NCI-H748 treated with DMSO at 0.1 percent for 48 hours (cell line): ENCODE data around the gene AP3S2.
"Not testable (repeated sequence)": the region's sequence is repeated elsewhere in the genome, so short reads cannot be mapped to it uniquely, and the experiment has no call there.

ENCODE experiments used
- DNase-seq: peaks from one replicate; lab custom pipeline; 2025; lab: John Stamatoyannopoulos, UW

AP3S2 gene

DNA sequence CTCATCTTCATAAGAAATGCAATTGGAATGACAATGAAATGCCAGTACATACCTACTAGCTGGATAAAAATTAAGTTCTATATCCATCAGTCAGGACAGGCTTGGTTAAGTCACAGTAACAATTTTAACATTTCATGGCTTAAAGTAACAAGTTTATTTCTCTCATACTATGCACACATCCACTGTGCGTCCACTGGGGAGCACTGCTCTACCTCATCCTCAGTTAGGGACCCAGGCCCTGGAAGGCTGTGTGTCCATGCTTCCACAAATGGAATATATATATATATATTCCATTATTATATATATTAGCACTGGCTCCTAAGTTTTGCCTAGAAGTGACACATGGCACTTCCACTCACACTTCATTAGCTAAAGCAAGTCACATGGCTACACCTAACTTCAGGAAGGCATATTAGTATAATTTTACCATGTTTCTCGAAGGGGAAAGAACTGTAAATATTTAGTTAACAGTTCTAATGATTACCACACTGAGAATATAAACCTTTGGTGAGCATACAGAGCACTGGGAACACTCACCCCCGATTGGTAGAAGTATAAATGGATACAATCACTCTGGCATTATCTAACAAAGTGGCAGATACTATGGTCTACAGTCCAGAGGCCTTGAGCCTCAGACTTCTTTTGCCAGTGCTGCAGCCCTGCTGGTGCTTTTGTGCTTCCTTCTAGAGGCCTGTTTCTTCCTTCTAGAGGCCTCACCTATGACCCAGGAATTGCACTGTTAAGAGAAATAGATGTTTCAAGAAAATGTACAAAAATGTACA, 28.6 kb downstream of the AP3S2 start:
- no peak for DNase-seq

DNA sequence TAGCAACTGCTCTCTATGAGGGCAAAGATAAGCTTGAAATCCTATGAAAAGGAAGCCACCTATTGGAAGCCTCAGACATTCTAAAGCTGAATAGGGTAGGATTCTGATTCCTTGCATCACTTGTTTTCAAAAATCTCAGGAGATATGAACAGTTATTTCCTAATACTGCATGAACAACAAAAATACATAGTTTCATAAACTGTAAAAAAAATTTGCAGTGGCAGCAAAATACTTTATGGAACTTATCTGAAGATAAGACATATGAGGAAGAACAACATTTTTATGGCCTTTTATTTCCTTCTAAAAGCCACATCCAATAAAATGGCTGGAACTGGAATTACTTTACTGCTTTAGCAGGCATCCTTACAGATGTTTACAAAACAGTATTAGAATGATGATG, 29.9 kb downstream of the AP3S2 start:
- DNase-seq, result no peak

GRCh38 chr15:89860891-89861290, 32.9 kb downstream of the AP3S2 start:
- peak; percentile 20 for DNase-seq

DNA sequence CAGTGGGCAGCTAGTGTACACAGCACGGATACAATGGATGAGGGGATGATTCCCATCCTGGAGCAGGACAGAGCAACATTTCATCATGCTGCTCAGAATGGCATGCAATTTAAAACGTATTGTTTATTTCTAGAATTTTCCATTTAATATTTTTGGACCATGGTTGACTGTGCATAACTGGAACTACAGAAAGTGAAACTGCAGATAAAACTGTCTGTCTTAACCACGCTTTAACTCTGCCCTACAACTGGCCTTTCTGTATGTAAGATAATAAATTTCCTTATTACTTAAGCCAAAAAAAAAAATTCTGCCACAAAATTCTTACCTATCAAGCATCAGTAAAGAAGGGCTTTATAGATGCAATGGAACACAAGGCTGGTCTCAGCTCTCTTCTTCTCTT, 33.4 kb downstream of the AP3S2 start:
- no peak for DNase-seq

GRCh38 chr15:89858661-89859458, 34.9 kb downstream of the AP3S2 start:
- no peak for DNase-seq

GRCh38 chr15:89857673-89858072, 36.1 kb downstream of the AP3S2 start:
- no peak for DNase-seq

DNA sequence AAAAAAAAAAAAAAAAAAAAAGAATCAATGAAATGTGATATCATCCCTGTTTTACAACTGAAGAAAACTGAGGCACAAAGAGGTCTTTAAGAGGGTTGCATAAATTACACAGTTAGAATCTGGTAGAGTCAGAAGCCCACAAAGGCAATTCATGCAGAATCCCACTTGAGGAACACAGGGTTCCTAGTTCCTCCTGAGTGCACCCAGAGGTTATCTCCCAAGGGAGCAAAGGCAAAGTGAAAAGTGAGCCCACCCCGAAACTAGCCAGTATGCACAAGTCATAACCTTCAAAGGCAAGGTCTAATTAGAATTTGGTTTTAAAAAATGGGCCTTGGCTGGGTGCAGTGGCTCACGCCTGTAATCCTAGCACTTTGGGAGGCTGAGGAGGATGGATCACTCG, 37.8 kb downstream of the AP3S2 start:
- DNase-seq, result no peak

DNA sequence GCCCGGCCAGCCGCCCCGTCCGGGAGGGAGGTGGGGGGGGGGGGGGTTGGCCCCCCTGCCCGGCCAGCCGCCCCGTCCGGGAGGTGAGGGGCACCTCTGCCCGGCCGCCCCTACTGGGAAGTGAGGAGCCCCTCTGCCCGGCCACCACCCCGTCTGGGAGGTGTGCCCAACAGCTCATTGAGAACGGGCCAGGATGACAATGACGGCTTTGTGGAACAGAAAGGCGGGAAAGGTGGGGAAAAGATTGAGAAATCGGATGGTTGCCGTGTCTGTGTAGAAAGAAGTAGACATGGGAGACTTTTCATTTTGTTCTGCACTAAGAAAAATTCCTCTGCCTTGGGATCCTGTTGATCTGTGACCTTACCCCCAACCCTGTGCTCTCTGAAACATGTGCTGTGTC, 38.9 kb downstream of the AP3S2 start:
- not testable (repeated sequence) for DNase-seq

DNA sequence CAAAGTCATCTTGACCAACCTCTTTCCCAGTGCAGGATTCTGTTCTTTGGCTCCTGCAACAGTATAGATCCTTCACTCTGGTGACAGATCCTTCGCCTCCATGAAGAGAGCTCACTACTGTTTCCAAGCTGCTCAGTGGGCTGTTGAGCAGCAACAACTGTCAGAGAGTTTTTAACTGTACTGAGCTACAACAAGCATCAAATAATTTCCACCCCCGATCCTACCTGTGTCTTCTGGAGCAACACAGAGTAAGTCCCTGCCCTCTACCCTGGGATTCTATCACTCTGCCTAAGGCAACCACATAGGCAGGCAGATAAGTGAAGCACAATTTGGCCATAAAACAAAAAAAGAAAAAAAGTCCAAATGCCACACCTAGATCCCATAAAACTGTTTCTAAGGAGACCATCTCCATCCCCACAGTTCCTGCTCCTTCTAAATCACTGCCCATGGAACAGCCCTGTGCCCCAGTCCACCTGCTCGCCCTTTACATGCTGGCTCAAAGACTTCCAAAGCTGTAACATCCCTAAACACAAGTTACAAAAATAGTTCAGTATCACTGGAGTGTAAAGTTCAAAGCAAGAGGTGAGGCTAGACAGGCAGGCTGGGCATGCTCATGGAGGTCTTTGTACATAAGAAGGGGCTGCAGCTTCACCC, 41.3 kb downstream of the AP3S2 start:
- no peak for DNase-seq

DNA sequence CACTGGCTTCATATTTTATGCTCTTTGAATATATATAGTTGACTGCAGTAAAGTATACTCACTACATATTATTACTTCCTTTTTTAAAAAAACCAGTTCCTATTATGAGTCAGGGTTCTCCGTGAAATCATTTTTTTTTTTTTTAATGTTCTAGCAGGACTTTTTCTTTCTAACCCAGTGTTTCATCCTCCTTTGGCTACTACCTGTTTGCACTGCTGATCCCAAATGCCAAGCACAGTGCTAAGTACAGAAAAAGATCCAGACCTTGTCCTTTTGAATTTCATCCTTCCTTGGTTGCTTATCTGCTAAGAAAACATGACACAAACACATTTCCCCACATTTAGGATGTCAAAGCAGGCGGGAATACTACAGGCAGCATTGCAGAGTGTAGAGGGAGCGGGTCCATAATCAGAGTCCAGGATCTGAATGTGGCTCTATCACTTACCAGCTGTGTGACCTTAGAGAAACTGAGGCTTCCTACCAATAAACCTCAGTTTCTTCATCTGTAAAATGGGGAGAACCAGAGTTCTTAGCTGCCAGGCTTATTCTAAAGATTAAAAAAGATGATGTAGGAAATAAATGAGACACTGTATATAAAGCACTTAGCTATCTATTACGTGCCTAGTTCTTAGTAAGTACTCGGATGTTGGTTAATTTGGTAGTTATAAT, 42.0 kb downstream of the AP3S2 start:
- DNase-seq, result no peak

DNA sequence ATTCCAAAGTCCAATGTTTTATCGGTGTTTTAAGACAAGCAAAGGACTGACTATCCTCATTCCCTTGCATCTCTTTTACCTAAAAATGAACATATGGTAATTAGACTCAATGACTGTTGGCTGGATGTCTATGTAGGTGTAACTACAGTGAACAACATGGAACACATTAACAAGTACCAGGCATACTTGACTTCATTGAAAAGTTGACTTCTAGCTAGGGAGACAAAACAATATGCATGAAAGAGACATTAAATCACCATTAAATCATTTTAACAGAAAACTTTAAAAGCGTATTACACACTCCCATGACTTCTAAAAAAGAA, 44.9 kb downstream of the AP3S2 start:
- no peak for DNase-seq

DNA sequence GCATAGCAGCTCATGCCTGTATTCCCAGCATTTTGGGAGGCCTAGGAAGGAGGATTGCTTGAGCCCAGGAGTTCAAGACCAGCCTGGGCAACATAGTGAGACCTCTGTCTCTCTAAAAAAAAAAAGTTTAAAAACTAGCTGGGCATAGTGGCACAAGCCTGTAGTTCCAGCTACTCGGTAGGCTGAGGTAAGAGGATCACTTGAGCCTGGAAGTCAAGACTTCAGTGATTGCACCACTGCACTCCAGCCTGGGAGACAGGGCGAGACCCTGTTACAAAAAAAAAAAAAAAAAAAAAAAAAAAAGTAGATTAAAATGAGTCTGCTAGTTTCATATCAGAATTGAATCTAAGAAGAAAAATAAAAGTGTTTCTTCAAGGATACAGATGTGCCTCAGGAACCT, 46.7 kb downstream of the AP3S2 start:
- DNase-seq, result no peak

GRCh38 chr15:89845305-89845893, 48.4 kb downstream of the AP3S2 start:
- DNase-seq, result no peak

GRCh38 chr15:89841962-89842361, 51.8 kb downstream of the AP3S2 start:
- DNase-seq, result no peak

DNA sequence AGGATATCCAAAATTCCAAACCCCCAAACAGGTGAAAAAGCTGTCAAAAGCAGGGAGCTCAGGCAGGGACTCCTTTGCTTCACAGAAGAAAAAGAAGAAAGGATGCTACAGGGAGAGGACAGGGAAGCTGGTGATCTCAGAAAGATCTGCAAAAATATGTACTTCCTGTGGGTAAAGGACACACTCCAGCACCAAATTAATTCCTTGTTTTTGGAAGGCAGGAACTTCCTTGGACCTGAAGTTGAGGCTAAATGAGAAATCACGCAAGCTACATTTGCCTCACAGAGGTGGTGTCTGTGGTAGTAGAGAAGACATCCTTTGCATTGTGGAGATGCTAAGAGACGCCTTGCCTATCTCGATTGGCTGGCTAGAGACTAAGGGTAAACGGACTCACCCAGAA, 52.5 kb downstream of the AP3S2 start:
- DNase-seq, result no peak

- DNase-seq, result no peak
These were observed 54.5 kb downstream of the AP3S2 start for GRCh38 chr15:89839167-89839810.

DNA sequence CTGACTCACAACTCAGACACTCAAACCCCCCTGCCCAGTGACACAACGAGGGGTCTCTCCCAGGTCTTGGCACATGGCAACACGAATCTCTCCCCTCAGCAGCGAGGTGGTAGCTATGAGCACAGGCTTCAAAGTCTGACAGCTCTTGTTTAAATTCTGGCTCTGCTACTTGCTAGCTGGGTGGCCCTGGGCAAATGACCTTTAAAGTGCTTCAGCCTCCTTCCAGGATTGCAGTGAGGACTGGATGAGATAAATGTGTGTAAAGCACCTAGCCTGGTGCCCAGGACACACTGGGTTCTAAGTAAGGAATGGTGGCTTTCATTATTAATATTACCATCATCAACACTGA, 56.0 kb downstream of the AP3S2 start:
- DNase-seq, result no peak

DNA sequence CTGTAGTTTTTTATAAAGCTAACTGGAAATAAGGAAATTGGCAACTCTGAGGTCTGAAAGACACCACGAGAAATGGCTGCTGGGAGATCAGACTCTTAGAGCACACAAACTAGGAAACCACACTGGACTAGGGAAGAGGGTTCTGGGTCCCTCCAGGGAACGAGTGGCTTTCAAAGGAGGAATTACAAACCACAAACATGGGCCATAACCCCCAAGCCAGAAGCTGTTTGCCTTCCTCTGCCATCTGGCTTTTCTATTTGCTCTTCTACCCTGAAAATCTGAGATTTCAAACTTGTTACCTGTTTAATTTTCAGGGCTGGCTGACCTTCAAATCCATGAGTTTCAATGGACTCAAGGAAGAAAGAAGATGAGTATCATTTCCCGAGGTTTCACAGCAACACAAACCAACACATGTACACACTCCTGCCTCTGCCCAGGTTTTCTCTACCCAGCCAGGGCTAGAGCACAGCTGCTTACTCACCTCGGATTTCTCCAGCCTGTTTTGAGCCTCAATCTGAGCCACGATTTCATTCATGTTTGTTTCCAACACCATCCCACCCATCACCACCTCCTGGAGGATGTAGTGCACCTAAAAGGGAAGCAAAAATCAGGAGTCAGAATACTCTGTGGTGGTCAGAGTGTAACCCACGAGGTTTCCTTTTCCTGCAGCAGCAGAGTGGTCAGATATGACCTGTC, 56.5 kb downstream of the AP3S2 start:
- no peak for DNase-seq

- no peak for DNase-seq
These were observed 57.3 kb downstream of the AP3S2 start for GRCh38 chr15:89836267-89837133.

DNA sequence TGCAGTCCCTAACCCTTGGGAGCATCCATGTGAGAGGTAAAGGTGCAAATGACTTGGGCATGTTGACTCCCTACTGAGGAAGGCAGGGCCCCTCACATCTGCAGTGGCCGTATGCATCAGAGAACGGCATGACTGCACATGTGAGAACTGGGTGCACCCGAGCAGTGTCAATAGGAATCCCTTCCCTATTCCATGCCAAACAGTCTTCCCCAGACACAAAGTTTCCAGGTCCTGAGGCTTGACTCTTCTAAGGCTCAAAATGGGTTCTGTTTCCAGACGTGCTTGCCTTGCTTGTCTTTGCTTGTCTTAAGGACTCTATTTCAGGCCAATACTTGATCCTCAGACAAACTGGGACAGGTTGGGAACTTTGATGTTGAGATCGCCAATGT, 58.6 kb downstream of the AP3S2 start:
- DNase-seq, result no peak
